SK-N-SH (cell line): Measurements from ENCODE around the gene DNMT3B. TPM values are rescaled to one million over a fixed set of nuclear protein-coding genes. Genes with fewer than 3 reads are reported as not detected.

Experiments used
- CTCF ChIA-PET: fragments of 300-600, 350-600 bp; formaldehyde crosslinking; extraction: SDS; loops from one replicate; lab custom pipeline; 2021; lab: Yijun Ruan, JAX
- POLR2A ChIA-PET: fragments of 350-600 bp; sonication (Branson Sonifier 250); formaldehyde crosslinking; extraction: SDS; loops from one replicate; lab custom pipeline; 2020; ENCODE audit warnings: antibody characterized with exemption, inconsistent platforms; lab: Yijun Ruan, JAX
- DNase-seq: peaks from one replicate; pipeline ENCODE4 v3.0.0; 2012
- H2AFZ ChIP-seq: fragments of 200-600 bp; sonication (generic); 2 replicates; pipeline ENCODE4 v1.8.1; 2016; ENCODE audit warnings: antibody characterized with exemption, mild to moderate bottlenecking, low read depth
- H3F3A ChIP-seq: fragments of 200-600 bp; sonication (generic); replicated peaks from 2 replicates; pipeline ENCODE3; 2016; ENCODE audit warnings: antibody characterized with exemption, mild to moderate bottlenecking; ENCODE audit not compliant: insufficient read depth
- H3K27ac ChIP-seq, 2 experiments: fragments of 200-500 bp in 1 of 2; fragments of 200-600 bp in 1 of 2; sonication (Bioruptor generic) in 1 of 2; sonication (generic), shearing (Covaris generic) in 1 of 2; 2 replicates each; pipeline versions ENCODE4 v1.5.1 to v1.6.1; 2014 to 2016; ENCODE audit warnings: low read depth in 2 of 2, inconsistent platforms in 1 of 2, low read length in 1 of 2, mild to moderate bottlenecking in 1 of 2, mixed read lengths in 1 of 2
- H3K27me3 ChIP-seq: fragments of 200-600 bp; sonication (generic), shearing (Covaris generic); 2 replicates; pipeline ENCODE4 v1.6.1; 2016; ENCODE audit warnings: mixed run types; ENCODE audit not compliant: insufficient read depth
- H3K36me3 ChIP-seq, 2 experiments: fragments of 200-500 bp in 1 of 2; fragments of 200-600 bp in 1 of 2; sonication (Bioruptor generic) in 1 of 2; sonication (generic) in 1 of 2; replicated peaks in 1 of 2; 2 replicates each; pipeline versions ENCODE3 to v1.5.1; 2014 to 2016; ENCODE audit warnings: low read length in 1 of 2, mild to moderate bottlenecking in 1 of 2; ENCODE audit not compliant: insufficient read depth in 2 of 2, control insufficient read depth in 1 of 2
- H3K4me1 ChIP-seq, 2 experiments: fragments of 200-500 bp in 1 of 2; fragments of 200-600 bp in 1 of 2; sonication (Bioruptor generic) in 1 of 2; sonication (generic), shearing (Covaris generic) in 1 of 2; 2 replicates each; pipeline versions ENCODE4 v1.5.1 to v1.6.1; 2014 to 2016; ENCODE audit warnings: low read depth in 1 of 2, low read length in 1 of 2, mixed run types in 1 of 2; ENCODE audit not compliant: insufficient read depth in 2 of 2, control insufficient read depth in 1 of 2
- H3K4me2 ChIP-seq: fragments of 200-600 bp; sonication (generic), shearing (Covaris generic); 2 replicates; pipeline ENCODE4 v1.6.1; 2017; ENCODE audit warnings: mixed run types
- H3K4me3 ChIP-seq, 2 experiments: fragments of 200-500 bp in 1 of 2; fragments of 200-600 bp in 1 of 2; sonication (Bioruptor generic) in 1 of 2; sonication (generic), shearing (Covaris generic) in 1 of 2; 2 replicates each; pipeline versions ENCODE4 v1.5.1 to v1.8.1; 2014 to 2016; ENCODE audit warnings: low read depth in 2 of 2, inconsistent platforms in 1 of 2, low read length in 1 of 2, mild to moderate bottlenecking in 1 of 2, mixed read lengths in 1 of 2, moderate library complexity in 1 of 2
- H3K79me2 ChIP-seq: fragments of 200-600 bp; sonication (generic); 2 replicates; pipeline ENCODE4 v1.8.1; 2017; ENCODE audit warnings: mild to moderate bottlenecking; ENCODE audit not compliant: insufficient read depth
- H3K9ac ChIP-seq: fragments of 200-600 bp; sonication (generic); 2 replicates; pipeline ENCODE4 v1.6.1; 2017; ENCODE audit warnings: mixed run types
- H3K9me2 ChIP-seq: fragments of 200-600 bp; sonication (generic); 2 replicates; pipeline ENCODE4 v1.6.1; 2017; ENCODE audit warnings: mixed run types
- H3K9me3 ChIP-seq: fragments of 200-600 bp; sonication (generic); 2 replicates; pipeline ENCODE4 v1.6.1; 2017; ENCODE audit warnings: mixed run types, mild to moderate bottlenecking, moderate library complexity
- H4K20me1 ChIP-seq: fragments of 200-600 bp; sonication (generic); 2 replicates; pipeline ENCODE4 v1.6.1; 2017; ENCODE audit warnings: mild to moderate bottlenecking, mixed run types; ENCODE audit not compliant: insufficient read depth
- CTCF ChIP-seq: fragments of 200-600 bp; sonication (generic); IDR thresholded peaks from 2 replicates; pipeline ENCODE4 v1.6.1; 2017; ENCODE audit warnings: antibody characterized with exemption, mild to moderate bottlenecking, moderate library complexity
- ELF1 ChIP-seq: IDR thresholded peaks from 2 replicates; pipeline ENCODE4 v1.4.0; 2012
- FOSL2 ChIP-seq: IDR thresholded peaks from 2 replicates; pipeline ENCODE4 v1.4.0; 2012; ENCODE audit warnings: low read depth, mild to moderate bottlenecking, moderate library complexity, borderline replicate concordance
- FOXJ3 ChIP-seq: sonication (generic); formaldehyde crosslinking; IDR thresholded peaks from 2 replicates; pipeline ENCODE4 v1.5.1; 2020; ENCODE audit warnings: mild to moderate bottlenecking, missing genetic modification reagents
- FOXM1 ChIP-seq: IDR thresholded peaks from 2 replicates; pipeline ENCODE4 v1.4.0; 2012; ENCODE audit warnings: low read depth, mild to moderate bottlenecking
- GATA2 ChIP-seq: sonication (generic); formaldehyde crosslinking; IDR thresholded peaks from 2 replicates; pipeline ENCODE4 v1.5.0; 2020; ENCODE audit warnings: mild to moderate bottlenecking, missing genetic modification reagents
- JUND ChIP-seq: IDR thresholded peaks from 2 replicates; pipeline ENCODE4 v1.4.0; 2012
- MAX ChIP-seq: IDR thresholded peaks from 2 replicates; pipeline ENCODE4 v1.4.0; 2012; ENCODE audit warnings: low read depth
- NFIC ChIP-seq: IDR thresholded peaks from 2 replicates; pipeline ENCODE4 v1.4.0; 2012; ENCODE audit warnings: borderline replicate concordance
- NRF1 ChIP-seq: IDR thresholded peaks from 2 replicates; pipeline ENCODE4 v1.6.1; 2012; ENCODE audit warnings: low read depth, mild to moderate bottlenecking, low read length
- RAD21 ChIP-seq: IDR thresholded peaks from 2 replicates; pipeline ENCODE4 v1.6.1; 2012; ENCODE audit warnings: mild to moderate bottlenecking, low read length
- RFX5 ChIP-seq: IDR thresholded peaks from 2 replicates; pipeline ENCODE4 v1.6.1; 2012; ENCODE audit warnings: mild to moderate bottlenecking, improper control_type of control experiment, low read length
- RXRA ChIP-seq: IDR thresholded peaks from 2 replicates; pipeline ENCODE4 v1.4.0; 2012; ENCODE audit warnings: low read depth, mild to moderate bottlenecking, borderline replicate concordance
- TAF1 ChIP-seq: IDR thresholded peaks from 2 replicates; pipeline ENCODE4 v1.6.1; 2012; ENCODE audit warnings: low read depth, mild to moderate bottlenecking, low read length, moderate library complexity, borderline replicate concordance
- TCF12 ChIP-seq: IDR thresholded peaks from 2 replicates; pipeline ENCODE4 v1.4.0; 2012
- TEAD4 ChIP-seq: IDR thresholded peaks from 2 replicates; pipeline ENCODE4 v1.4.0; 2012; ENCODE audit warnings: mild to moderate bottlenecking, borderline replicate concordance; ENCODE audit not compliant: insufficient read depth
- USF1 ChIP-seq: IDR thresholded peaks from 2 replicates; pipeline ENCODE4 v1.4.0; 2012; ENCODE audit warnings: low read depth, borderline replicate concordance
- YY1 ChIP-seq: IDR thresholded peaks from 2 replicates; pipeline ENCODE4 v1.4.0; 2012; ENCODE audit warnings: low read depth, mild to moderate bottlenecking
- ZBTB33 ChIP-seq: IDR thresholded peaks from 2 replicates; pipeline ENCODE4 v1.4.0; 2012; ENCODE audit warnings: low read depth, borderline replicate concordance
- WGBS: methylation state at CpG from one replicate; pipeline ENCODE4 v1.1.6; 2017; ENCODE audit warnings: low lambda C conversion rate; 5-methylcytosine and 5-hydroxymethylcytosine counted together
- polyA plus RNA-seq, 3 experiments: library from polyadenylated mRNA; depleted of rRNA; stranded (reverse); fragments of >200 nt; gene quantifications; 2 replicates each; pipeline ENCODE4 v1.2.3, GENCODE V29; 2012

Gene DNMT3B
- polyA plus RNA-seq, 1 of the 3 experiments (the other 2 are of a cell fraction): 2.2 TPM

GRCh38 chr20:32839982-32840285 lies 77.7 kb downstream of the DNMT3B start:
- H3K9me3 ChIP-seq: no peaks in the 10 kb centered on the region
- H3K4me2 ChIP-seq: no peak overlapping the region
- H3K36me3 ChIP-seq: peaks cover 49 to 56% of the 10 kb centered on the region in 2 experiments
- peaks cover 78% of the 10 kb centered on the region for H3K79me2 ChIP-seq
- no peak overlapping the region for H2AFZ ChIP-seq
- H3K9ac ChIP-seq: no peak overlapping the region
- CTCF ChIA-PET: no interaction called here
- H3K4me3 ChIP-seq: no peak overlapping the region
- H3K4me1 ChIP-seq: peaks cover 0 to 3% of the 10 kb centered on the region in 2 experiments; a peak in 1 of 4 replicates
- TF ChIP-seq TCF12 (no peak), MAX (no peak), USF1 (no peak), RXRA (no peak), JUND (no peak), NFIC (no peak), CTCF (no peak), FOSL2 (no peak), ZBTB33 (no peak), NRF1 (no peak), TEAD4 (no peak), YY1 (no peak), TAF1 (no peak), RFX5 (no peak), ELF1 (no peak), GATA2 (no peak), RAD21 (no peak), FOXM1 (no peak), FOXJ3 (CRISPR knock-in tag) (no peak)
- POLR2A ChIA-PET: no interaction called here
- peaks cover 38% of the 10 kb centered on the region for H4K20me1 ChIP-seq
- DNase-seq: no peak
- no peaks in the 10 kb centered on the region for H3K9me2 ChIP-seq
- no peak overlapping the region for H3K27ac ChIP-seq
- H3F3A ChIP-seq: no peaks in the 10 kb centered on the region
- 100% methylated on average over 4 of the region's 4 CpGs for WGBS
- H3K27me3 ChIP-seq: no peaks in the 10 kb centered on the region
